ENCODE data around the gene ACAT1. TPM values are rescaled to one million over a fixed set of nuclear protein-coding genes. Genes with fewer than 3 reads are reported as not detected.

ACAT1 gene
- polyA plus RNA-seq, 1 donor from 2014 or later, result 89.0 TPM

Small RNA genes within 50 kb of the gene (small RNA-seq; reads per million reads assigned to genes)
- gene RF00019, result 0 to 1.2 (median 0) reads per million in 3 experiments

Other genes starting within 250 kb of the ACAT1 start
- gene RAB39A, start 193.1 kb upstream of the ACAT1 start, polyA plus RNA-seq, result 1.9 and 3.1 TPM in 2 replicates
- 37.0 and 40.2 TPM in 2 replicates for gene CUL5, start 112.7 kb upstream of the ACAT1 start, polyA plus RNA-seq
- gene NPAT, start 101.1 kb downstream of the ACAT1 start, polyA plus RNA-seq, result 9.9 and 10.8 TPM in 2 replicates
- gene ATM, start 101.5 kb downstream of the ACAT1 start, polyA plus RNA-seq, result 74.6 and 80.0 TPM in 2 replicates

Measured in neural cell (in vitro differentiated cells).